ENCODE data around the gene MAU2.

Gene MAU2

DNA sequence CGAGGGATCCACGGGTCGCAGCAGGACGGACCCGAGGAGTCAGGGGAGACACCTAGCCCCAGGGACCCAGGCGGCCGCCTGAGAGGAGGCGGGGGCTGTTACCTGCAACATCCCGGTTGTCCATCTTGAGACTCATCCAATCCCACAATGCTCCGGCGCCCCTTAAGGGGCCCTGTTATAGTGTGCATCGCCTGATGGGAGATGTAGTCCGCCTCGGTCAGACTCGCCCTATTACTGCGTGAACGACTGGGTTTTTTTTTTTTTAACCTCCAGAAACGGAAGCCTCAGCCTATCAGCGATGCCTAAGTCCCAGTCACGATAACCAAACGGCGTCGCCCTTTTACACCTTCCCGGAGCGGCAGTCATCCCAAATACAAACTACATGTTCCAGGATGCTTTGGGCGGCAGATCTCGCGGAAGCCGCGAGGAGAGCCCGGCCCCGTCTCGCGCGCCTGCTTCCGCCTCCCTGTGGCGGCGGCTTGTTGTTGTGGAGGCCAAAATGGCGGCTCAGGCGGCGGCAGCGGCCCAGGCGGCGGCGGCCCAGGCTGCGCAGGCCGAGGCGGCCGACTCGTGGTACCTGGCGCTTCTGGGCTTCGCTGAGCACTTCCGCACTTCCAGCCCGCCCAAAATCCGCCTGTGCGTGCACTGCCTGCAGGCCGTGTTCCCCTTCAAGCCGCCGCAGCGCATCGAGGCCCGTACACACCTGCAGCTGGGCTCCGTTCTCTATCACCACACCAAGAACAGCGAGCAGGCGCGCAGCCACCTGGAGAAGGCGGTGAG is at the start of gene MAU2, which contains the start of gene SUGP1:
Gene MAU2, plus strand, starts transcription at position 469 of the 780 bp plus-strand sequence. Its CDS starts 31 bp downstream, at position 500.
Gene SUGP1, minus strand, starts transcription at position 149 of the 780 bp plus-strand sequence. Its CDS starts 13 bp downstream, at position 136.
- peak; percentile 83 for DNase-seq (ENCODE audit: low spot score)

- no peak for DNase-seq (ENCODE audit: low spot score)
These were observed 48.6 kb upstream of the MAU2 start for GRCh38 chr19:19271828-19272599.

DNA sequence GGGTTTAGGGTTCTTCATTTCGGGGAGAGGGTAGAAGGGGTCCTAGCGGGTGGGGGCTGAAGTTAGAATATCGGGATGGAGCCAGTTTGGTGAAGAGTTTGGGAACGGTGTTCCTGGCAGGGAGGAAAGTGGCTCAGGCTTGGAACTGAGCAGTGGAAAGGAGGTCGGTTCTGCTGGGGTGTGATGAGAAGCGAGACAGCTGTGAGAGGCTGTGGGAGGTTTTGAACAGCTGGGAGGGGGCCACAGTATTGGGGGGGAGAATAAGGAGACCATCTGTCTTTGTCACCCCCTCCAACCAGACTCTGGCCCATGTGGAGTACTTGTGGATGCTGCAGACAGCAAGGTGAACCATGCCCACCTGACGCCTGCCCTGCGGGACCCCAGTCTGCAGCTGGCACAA is 46.5 kb upstream of the MAU2 start:
- DNase-seq (ENCODE audit: low spot score) = no peak

DNA sequence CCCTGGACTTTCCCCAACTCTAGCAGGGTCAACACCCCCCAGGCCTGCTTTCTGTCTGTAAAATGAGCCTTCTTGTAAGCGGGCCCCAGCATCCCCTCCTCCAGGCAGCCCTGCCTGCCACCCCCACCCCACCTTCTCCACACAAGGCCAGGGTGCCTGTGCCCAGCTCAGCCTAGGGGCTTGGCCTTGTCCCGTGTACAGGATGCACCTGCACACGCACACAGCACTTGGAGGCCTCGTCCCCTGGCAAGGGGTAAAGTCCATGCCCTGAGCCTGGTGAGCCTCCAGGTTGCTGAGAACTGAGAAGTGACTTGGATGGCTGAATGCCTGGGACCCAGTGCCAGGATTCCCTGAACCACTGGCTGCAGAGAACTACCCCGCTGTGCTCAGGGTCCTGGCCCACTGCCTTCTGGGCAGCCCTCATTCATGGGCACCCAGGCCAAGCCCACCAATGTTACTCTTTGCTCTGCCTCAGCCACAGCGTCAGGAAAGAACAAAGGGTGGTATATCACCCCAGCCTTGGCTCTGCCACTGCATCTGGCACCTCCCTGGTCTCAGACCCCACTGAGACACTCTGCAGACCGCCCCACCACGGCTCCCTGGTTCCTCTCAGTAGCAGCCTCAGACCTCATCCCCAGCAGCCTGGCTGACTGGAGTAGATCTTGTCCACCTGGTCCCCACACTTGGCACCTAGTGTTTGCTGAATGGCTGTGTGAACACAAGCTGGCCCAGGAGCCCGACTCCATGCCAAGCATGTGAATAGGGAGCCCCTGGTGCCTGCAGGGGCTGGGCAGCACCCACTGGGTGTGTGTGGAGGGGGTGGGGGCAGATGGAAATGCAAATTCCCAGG is 45.7 kb upstream of the MAU2 start:
- no peak for DNase-seq (ENCODE audit: low spot score)

- no peak for DNase-seq (ENCODE audit: low spot score)
These were observed 44.2 kb upstream of the MAU2 start for GRCh38 chr19:19276386-19276785.

- no peak for DNase-seq (ENCODE audit: low spot score)
These were observed 43.8 kb upstream of the MAU2 start for GRCh38 chr19:19276851-19277250.

DNA sequence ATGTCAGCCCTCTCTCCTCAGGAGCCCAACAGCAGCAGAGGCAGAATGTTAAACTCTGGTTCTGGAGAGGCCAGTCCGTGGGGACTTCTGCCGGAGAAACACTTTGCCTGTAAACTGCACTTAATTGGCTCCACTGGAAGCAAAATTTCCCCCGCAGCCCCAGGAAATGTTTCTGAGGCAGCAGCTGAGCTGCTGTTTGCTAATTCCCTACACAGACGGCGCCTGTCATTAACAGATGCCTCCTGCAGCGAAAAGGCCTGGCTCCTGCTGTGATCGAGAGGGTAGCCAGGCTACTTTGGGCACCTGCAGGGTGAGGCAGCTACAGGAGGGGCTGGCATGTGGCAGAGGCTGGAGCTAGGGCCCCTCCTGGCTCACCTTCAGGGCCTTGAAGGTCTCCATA is 42.3 kb upstream of the MAU2 start:
- no peak for DNase-seq (ENCODE audit: low spot score)

DNA sequence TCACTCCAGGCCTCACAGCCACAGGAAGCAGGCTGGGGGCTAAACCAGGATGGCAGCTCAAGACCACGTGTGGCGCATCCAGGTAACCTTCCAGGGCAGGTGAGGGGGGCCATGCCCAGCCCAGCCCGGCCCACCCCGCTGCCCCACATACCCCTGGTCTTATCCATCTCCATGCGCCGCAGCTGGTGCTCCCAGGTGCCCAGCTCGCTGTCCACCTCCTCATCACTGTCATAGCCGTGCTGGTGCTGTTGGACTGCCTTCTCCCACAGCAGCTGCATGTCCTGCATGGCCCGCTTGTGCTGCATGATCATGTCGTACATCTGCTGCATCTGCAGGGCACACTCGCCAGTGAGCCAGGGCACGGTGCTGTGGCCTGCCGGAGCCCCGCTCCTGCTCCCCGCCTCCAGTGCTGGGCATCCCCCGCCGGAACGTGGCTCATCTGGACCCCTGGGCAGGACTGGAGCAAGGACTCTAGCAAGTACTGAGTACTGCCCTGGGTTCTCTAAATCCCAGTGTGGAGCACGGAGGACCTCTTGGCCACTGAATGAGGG is 41.5 kb upstream of the MAU2 start:
- no peak for DNase-seq (ENCODE audit: low spot score)

GRCh38 chr19:19279853-19280252 is 40.8 kb upstream of the MAU2 start:
- no peak for DNase-seq (ENCODE audit: low spot score)

- no peak for DNase-seq (ENCODE audit: low spot score)
These were observed 40.1 kb upstream of the MAU2 start for GRCh38 chr19:19280561-19280960.

DNA sequence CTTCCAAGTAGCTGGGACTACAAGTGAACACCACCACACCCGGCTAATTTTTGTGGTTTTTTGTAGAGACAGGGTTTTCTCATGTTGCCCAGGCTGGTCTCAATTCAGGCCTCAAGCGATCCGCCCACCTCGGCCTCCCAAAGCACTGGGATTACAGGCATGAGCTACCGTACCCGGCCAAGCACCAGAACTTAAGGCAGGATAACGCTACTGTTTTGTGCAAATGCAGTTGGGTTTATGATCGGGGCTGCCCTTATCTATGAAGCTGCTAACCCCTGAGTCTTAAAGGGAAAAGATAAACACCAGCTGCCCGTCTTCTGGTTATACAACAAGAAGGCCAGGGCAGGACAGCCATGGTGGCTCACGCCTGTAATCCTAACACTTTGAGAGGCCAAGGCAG is 34.9 kb upstream of the MAU2 start:
- DNase-seq (ENCODE audit: low spot score) = no peak

- no peak for DNase-seq (ENCODE audit: low spot score)
These were observed 28.0 kb upstream of the MAU2 start for GRCh38 chr19:19292607-19293006.

- DNase-seq (ENCODE audit: low spot score) = no peak
These were observed 25.7 kb upstream of the MAU2 start for GRCh38 chr19:19294914-19295313.

- DNase-seq (ENCODE audit: low spot score) = no peak
These were observed 23.5 kb upstream of the MAU2 start for GRCh38 chr19:19296953-19297689.

- no peak for DNase-seq (ENCODE audit: low spot score)
These were observed 22.9 kb upstream of the MAU2 start for GRCh38 chr19:19297759-19298158.

DNA sequence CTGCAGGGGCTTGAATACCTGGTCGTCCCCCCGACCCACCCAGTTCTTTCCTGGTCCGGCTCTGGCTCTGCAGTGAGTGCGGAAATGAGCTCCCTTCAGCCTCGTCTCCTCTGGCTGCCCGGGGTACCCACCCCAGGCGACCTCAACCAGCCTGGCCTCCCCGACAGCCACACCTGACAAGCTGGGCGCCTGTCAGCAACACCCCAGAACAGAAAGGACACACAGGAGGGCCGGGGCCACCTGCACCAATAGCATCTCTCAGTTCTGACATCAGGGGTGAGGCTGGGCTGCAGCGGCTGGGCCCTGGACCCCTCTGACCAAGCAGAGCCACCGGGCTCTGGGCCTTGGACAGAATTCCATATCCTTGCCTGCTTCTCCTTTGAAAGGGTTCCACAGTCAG is 20.0 kb upstream of the MAU2 start:
- no peak for DNase-seq (ENCODE audit: low spot score)

GRCh38 chr19:19303411-19303810 is 17.2 kb upstream of the MAU2 start:
- no peak for DNase-seq (ENCODE audit: low spot score)

DNA sequence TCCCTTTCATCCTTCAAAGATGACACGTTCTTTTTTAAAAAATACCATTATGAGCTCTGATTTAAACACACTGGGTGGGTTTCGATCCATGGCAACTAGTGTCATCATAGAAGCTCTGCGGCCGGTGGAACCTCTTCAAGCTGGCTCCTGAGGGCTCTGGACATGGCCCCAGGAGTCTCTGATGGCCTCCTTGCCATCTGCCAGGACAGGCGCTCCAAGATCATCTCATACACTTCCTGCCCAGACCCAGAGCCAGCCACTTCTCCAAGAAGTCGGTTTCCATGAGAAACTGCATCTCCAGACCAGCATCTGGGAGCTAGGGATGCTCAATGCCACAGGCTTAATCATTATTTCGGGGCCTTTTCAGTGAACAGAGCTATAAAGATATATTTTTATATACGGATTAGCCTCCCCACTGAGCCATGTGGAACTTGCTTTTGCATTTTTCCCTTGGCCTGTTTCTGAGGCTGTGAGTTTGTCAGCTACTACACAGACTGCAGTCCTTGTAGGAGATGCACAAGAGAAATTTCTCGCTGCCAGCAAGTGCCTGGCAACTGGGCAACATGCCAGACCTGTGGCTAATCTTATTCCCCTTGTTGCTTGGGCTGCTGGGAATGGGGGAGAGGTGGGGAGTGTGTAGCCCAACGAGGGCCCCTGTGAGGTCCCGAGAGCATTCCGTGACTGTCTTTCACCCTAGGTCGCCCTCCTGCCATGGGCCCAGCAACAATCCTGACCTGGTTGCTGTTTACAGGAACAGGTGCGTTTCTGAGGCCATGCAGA is 16.3 kb upstream of the MAU2 start:
- DNase-seq (ENCODE audit: low spot score) = no peak

- no peak for DNase-seq (ENCODE audit: low spot score)
These were observed 15.6 kb upstream of the MAU2 start for GRCh38 chr19:19305066-19305465.

- no peak for DNase-seq (ENCODE audit: low spot score)
These were observed 14.9 kb upstream of the MAU2 start for GRCh38 chr19:19305696-19306095.

DNA sequence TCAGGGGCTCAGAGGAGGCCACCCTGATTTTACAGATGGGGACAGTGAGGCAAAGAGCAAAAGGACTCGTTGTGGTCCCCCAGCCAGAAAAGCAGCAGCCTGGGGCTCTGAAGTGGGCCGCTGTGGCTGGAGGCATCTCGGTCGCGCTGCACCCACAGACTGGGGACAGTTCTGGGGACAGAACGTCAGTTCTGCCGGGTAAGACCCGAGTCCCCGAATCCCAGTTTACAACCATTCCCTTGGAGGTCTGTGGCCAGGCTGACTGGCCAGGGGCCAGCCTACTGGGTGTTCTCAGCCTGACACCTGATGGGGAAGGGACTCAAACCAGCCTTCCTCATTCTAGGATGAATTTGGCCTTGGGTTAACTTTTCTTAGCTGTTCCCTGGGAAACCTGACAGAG is 14.4 kb upstream of the MAU2 start:
- DNase-seq (ENCODE audit: low spot score) = no peak
